GM12891 (cell line): ENCODE results near the gene TSSK3.

Experiments used
- PAX5 ChIP-seq: IDR thresholded peaks from 2 replicates; pipeline ENCODE4 v1.6.1; 2011; ENCODE audit warnings: low read length, moderate library complexity, mild to moderate bottlenecking; ENCODE audit not compliant: insufficient read depth, severe bottlenecking
- POLR2A ChIP-seq: IDR thresholded peaks from 2 replicates; pipeline ENCODE4 v1.6.1; 2011; ENCODE audit warnings: low read depth, low read length, control low read depth
- POLR2AphosphoS5 ChIP-seq: IDR thresholded peaks from 2 replicates; pipeline ENCODE4 v1.6.1; 2011; ENCODE audit warnings: low read depth, low read length, control low read depth
- SPI1 ChIP-seq: IDR thresholded peaks from 2 replicates; pipeline ENCODE4 v1.6.1; 2011; ENCODE audit warnings: low read depth, low read length, control low read depth
- TAF1 ChIP-seq: IDR thresholded peaks from 2 replicates; pipeline ENCODE4 v1.6.1; 2011; ENCODE audit warnings: low read depth, low read length, control low read depth

- TF ChIP-seq POLR2A (no peak), POLR2AphosphoS5 (no peak), TAF1 (no peak), SPI1 (no peak), PAX5 (no peak)
Measured at GRCh38 chr1:32336591-32336932, 25.8 kb upstream of the TSSK3 start.
